ENCODE data around the gene NLRP12.
"Not testable (repeated sequence)": the region's sequence is repeated elsewhere in the genome, so short reads cannot be mapped to it uniquely, and the experiment has no call there.

Gene NLRP12

GRCh38 chr19:53780506-53780905 lies 43.6 kb downstream of the NLRP12 start:
- DNase-seq (ENCODE audit: low read depth in 2 of 2): no peak

- DNase-seq (ENCODE audit: low read depth in 2 of 2): no peak
Observed at GRCh38 chr19:53775524-53775923, 48.6 kb downstream of the NLRP12 start.

DNA sequence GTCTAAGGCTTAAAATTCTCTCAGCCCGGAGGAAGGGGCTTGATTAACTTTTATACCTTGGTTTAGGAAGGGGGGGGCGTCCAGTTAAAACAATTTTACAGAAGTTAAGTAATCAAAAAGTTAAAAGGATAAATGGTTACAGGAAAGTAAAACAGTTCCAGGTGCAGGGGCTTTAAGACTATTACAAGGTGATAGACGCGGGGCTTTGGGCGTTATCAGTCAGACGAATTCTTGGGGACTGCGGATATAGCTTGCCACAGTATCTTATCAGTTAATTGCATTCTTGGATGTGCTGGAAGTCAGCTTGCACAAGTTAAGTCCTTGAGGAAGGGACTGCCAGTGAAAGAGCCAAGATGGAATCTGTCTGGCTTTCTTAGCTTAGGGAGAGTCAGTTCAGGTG lies 49.6 kb downstream of the NLRP12 start:
- not testable (repeated sequence) for DNase-seq (ENCODE audit: low read depth in 2 of 2)

DNA sequence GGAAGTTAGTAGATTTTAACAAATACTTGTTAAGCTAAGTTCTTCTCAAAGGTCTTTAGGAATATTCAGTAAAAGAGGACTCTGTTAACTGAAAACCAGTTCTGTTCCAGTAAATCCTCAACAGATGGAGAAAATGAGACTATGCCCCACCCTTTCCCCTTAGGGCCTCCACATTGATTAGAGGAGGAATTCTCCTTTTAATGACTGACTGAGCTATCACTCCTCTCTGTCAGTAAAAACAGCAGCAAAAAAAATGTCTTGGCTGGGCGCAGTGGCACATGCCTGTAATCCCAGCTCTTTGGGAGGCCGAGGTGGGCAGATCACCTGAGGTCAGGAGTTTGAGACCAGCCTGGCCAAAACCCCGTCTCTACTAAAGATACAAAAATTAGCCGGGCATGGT lies 50.1 kb downstream of the NLRP12 start:
- DNase-seq (ENCODE audit: low read depth in 2 of 2): no peak

DNA sequence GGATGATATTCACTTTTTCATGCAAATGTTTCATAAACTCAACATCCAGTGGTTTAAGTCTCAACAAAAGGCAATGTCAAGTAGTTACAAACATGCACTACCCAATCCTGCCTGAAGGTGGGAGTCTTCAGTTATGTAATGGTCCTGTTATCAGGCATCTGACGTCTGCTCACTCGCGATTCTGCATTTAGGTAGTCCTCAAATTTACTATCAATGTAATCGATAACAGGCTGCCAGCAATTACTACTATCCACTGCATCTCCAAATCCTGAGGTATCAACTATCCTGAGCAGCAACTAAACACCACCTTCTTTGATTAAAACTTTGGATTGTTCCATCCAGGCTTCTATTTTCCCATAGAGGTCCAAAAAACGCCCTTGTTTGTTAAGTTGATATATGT lies 51.2 kb downstream of the NLRP12 start:
- peak in 1 of 2 donors; percentile 13 for DNase-seq (ENCODE audit: low read depth in 2 of 2)

DNA sequence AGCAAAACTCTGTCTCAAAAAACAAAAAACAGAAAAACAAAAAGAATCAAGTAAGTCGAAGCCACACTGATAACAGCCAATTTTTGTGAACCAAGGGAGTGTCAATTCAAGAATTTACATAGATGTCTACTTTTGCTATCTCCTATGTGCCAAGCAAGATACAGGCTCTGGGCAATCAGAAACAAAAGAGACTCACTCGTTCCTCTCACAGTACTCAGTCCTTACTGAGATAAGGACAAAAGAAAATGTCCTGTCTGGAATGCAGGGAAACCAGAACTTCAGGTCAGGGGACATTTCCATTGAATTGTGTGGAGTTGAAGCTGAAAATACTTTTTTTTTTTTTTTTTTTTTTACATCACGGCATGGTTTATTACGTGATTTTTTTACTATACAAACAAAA lies 53.0 kb downstream of the NLRP12 start:
- DNase-seq (ENCODE audit: low read depth in 2 of 2): no peak

- DNase-seq (ENCODE audit: low read depth in 2 of 2): not testable (repeated sequence)
Observed at GRCh38 chr19:53769696-53770309, 54.3 kb downstream of the NLRP12 start.

GRCh38 chr19:53768401-53768800 lies 55.7 kb downstream of the NLRP12 start:
- DNase-seq (ENCODE audit: low read depth in 2 of 2): no peak

DNA sequence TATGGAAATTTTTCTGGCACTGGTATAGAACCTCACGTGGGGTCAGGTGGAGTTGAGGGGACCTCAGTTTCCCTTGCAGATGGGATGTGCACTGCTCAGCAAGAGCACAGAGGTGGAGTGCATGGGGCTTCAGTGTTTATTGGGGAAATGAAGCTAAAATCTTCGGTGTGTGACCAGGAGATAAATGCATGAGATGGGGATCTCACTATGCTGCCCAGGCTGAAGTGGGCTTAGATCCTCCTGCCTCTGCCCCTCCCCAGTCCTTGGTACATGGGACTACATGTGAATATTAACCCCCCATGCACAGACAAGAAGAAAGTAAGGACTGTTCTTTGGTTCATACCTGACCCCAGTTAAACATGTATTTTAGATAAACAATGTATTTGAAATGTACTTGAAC lies 65.1 kb downstream of the NLRP12 start:
- DNase-seq (ENCODE audit: low read depth in 2 of 2): not testable (repeated sequence)
